ENCODE data around the gene CHURC1.

CHURC1 gene

DNA sequence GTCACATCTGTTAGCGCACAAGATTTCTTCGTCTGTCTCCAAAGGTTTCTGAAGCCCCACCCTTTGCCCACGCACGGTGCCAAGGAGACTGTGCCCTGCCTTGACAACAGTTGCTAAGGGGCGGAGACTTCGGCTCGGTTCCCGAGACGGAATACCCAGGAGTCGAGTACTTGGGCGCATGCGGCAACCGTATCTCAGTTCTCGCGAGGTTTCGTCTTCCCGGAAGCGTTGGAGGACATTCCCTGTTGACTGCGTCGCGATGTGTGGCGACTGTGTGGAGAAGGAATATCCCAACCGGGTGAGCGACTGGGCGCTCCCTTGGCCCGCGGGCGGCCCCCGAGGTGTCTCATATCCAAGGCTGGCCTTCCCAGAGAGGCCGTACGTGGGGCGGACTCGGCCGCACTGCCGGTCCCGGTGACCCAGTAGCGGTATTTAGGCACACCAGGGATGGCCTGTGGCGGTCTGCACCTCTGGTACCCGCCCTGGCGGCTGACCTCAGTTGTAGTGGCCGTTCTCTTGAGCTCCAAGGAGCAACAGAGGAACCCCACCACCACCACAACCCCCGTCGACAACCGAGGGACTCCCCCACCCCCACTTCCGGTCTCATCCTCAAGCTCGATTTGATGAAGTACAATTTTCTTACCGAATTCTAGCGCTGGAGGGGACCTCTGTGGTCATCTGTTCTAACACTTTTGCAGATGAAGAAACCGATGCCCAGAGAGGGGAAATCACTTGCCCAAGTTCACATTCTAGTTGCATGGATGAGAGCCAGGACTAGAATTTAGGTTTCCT lies at the start of gene CHURC1:
Gene CHURC1, plus strand, starts transcription at position 219 of the 792 bp plus-strand sequence. Its CDS starts 41 bp downstream, at position 260.
- peak; percentile 95 for DNase-seq

- no peak for DNase-seq
These were observed 49.1 kb upstream of the CHURC1 start for GRCh38 chr14:64865109-64865508.

GRCh38 chr14:64865992-64866391 lies 48.3 kb upstream of the CHURC1 start:
- no peak for DNase-seq

GRCh38 chr14:64867182-64867581 lies 47.1 kb upstream of the CHURC1 start:
- no peak for DNase-seq

GRCh38 chr14:64868379-64868778 lies 45.9 kb upstream of the CHURC1 start:
- DNase-seq: no peak

GRCh38 chr14:64868841-64869240 lies 45.4 kb upstream of the CHURC1 start:
- no peak for DNase-seq

GRCh38 chr14:64870160-64870559 lies 44.1 kb upstream of the CHURC1 start:
- DNase-seq: peak; percentile 51

DNA sequence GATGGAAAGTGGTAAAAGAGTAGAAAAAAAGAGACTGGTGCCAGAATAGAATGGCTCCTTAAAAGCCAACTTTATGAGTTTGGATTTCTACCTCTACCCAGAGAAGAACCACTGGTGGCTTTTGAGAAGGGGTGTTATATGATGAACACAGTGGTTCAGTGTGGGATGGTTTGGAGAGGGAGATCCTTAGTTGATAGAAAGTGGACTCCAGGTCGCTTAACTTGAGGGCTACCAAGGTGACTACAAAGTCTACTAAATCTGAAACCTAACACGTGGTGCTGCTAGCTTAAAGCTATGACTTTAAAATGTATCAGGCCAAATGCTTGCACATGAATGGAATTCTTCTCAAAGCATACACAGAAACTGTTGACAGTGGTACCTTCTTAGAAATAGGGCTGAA lies 42.9 kb upstream of the CHURC1 start:
- no peak for DNase-seq

GRCh38 chr14:64873506-64874219 lies 40.6 kb upstream of the CHURC1 start:
- no peak for DNase-seq

DNA sequence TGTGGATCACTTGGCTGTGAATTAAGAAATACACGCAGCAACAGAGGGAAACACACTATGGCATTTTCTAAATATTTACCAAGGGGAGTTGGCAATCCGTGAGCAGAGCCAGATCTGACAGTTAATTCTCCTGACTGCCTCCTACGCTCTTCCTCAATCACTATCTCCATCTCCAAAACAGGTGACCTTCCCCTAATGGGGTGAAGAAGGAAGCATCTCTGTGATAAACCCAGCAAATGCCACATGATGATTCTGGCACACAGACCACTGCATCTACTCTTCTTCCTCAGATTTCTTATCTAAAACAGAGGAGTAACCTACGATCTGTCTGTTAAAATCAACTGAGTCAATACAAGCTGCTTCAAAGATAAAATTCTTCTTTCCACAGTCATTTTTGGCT lies 38.9 kb upstream of the CHURC1 start:
- DNase-seq: no peak

GRCh38 chr14:64877846-64878245 lies 36.4 kb upstream of the CHURC1 start:
- DNase-seq: no peak

- DNase-seq: peak; percentile 40
These were observed 35.2 kb upstream of the CHURC1 start for GRCh38 chr14:64878837-64879634.

DNA sequence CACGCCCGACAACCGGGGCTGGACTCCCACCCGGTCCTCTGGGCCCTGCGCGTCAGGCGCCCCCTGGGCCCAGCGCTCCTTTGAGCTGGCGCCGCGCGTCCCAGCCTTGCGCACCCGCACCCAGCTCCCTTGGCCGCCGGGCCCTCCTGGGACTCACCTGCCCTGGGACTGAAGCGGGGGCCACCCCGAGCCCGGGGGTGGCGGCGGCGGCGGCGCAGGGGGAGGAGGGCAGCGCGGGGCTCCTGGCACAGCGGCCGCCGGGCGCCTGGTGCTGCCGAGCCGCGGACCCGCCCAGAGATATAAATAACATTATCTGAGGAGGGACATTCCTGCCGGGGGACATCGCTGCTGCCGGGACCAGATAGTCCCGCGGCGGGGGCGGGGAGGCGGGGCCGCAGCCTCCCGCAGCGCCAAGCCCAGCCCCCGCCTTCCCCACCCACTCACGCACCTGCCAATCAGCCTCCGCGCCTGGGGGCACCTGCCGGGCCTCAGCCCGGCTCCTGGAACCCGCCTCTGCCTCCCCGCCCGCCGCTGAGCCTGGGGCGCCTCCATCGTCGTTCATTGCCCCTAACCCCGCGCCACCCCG lies 34.5 kb upstream of the CHURC1 start, which contains the start of gene SPTB:
Gene SPTB, minus strand, starts transcription at position 273 of the 586 bp plus-strand sequence. CDS start 56,813 bp downstream, outside the sequence.
- peak; percentile 77 for DNase-seq

DNA sequence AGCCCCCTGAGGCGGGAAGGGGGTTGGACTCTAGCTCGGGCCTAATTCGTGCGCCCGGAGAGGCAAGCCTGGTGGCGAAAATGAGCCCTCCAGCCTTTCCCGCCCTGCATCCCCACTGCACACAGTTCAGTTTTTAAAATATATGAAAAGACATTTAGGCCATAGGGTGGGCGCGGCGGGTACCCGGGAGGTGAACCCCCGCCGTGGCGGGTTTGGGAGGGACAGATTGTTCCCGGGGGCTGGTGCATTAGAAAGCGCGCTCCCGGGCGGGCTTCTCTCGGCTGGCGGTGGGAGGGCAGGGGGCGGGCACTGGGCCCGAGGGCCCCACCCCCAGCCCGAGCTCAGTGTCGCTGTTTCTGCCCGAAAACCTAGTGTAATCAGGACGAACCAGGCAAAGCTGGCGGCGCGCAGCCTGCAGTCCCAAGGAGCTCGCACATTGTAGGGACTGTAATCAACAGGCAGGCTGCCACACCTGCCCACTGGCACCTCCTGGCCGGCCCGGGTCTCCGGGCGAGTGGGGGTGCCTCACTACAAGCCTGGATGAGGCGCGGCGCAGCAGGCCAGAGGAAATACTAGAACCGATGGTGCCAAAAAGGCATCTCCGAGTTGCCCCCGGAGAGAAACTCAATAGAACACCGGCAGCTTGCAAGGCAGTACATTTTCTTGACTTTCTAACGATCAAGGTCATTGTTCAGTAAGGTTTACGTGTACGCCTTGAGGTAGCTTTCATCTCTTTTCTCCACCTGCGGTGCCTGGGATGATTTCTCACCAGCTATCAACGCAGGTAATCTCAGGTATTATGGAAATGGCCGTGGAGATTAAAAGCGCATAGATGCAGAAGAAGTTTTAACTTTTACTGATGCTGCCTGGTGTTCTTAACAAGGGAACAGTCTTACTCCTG lies 33.8 kb upstream of the CHURC1 start:
- peak; percentile 75 for DNase-seq

GRCh38 chr14:64885559-64885958 lies 28.7 kb upstream of the CHURC1 start:
- peak; percentile 61 for DNase-seq

DNA sequence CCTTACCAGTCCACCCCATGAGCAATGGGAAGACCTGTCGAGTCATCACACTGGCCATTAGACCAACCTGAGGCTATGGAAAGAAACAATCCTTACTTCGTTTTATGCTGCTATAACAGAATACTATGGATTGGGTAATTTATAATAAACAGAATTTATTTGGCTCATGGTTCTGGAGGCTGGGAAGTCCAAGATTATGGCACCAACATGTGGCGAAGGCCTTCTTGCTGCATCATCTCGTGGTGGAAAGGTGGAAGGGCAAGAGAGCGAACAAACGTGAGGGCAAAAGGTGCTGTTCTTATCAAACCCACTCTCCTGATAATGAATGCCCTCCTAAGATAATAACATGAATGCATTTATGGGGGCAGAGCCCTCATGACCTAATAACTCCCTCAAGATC lies 24.9 kb upstream of the CHURC1 start:
- no peak for DNase-seq

DNA sequence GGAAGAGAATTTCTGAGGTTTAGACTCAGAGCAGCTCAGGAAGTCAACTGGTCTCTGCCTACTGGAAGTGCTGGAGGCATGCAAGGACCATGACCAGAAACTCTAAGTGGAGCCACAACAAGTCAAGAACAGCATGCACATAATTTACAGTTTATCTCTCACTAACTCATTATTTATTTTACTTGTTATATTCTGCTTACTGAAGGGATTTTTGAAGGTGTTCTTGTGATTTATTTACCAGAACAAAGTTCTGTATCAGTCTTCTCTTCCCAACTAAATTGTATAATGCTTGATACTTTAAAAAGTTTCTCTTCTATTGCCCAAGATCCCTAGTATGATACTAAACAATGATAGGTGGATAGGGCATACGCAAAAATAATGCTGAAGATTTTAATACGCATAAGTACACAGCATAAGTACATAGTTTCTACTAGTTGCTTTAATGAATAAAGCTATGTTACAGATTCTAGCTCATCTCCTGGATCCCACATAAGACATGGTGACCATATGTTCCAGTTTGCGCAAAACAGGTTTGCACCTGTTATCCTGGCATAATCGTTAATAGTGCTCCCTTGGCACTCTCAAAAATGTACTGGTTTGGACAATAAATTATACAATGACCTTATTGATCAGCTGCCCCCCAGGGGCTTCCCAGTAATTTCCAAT lies 22.9 kb upstream of the CHURC1 start:
- no peak for DNase-seq

GRCh38 chr14:64891839-64892375 lies 22.3 kb upstream of the CHURC1 start:
- peak; percentile 72 for DNase-seq

DNA sequence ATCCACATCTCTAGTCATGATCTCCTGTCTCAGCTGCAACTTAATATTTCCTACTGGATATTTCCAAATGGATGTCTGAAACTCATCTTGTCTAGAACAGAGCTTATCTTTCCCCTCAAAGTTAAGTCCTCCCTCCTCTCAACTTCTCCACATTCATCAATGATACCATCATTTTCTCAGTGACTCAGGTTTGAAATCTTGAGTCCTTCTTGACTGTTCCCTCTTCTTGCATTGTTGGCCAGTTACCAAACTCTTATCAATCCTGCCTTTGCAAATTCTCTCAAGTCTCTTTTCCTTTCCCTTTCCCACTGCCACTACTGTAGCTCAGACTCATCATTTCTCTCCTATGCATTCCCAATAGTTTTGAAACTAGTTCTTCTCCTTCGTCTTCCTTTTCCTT lies 14.3 kb upstream of the CHURC1 start:
- peak; percentile 33 for DNase-seq

- no peak for DNase-seq
These were observed 8.2 kb upstream of the CHURC1 start for GRCh38 chr14:64906022-64906421.

Measured in OCI-M1 (cell line).